ENCODE data around the gene RNF220.
"Not testable (repeated sequence)": the region's sequence is repeated elsewhere in the genome, so short reads cannot be mapped to it uniquely, and the experiment has no call there.

The RNF220 gene

GRCh38 chr1:44497422-44498170 lies 92.5 kb downstream of the RNF220 start:
- no peak for DNase-seq

DNA sequence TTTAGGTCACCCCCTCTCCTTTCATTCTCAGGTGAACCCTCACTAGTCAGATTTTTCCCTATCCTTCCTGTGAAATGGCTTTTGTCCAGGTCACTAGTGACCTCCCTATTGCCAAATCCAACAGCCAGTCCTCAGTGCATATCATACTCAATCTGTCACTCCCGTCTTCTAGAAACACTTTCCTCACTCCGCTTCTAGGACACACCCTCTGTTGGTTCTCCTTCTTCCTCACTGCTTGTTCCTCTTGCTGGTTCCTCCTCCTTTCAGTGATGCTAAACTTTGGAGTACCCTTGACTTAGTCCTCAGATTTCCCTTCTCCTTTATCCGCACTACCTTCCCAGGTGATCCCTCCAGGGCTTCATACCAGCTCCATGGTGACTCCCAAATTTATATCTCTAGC lies 94.3 kb downstream of the RNF220 start:
- DNase-seq = no peak

DNA sequence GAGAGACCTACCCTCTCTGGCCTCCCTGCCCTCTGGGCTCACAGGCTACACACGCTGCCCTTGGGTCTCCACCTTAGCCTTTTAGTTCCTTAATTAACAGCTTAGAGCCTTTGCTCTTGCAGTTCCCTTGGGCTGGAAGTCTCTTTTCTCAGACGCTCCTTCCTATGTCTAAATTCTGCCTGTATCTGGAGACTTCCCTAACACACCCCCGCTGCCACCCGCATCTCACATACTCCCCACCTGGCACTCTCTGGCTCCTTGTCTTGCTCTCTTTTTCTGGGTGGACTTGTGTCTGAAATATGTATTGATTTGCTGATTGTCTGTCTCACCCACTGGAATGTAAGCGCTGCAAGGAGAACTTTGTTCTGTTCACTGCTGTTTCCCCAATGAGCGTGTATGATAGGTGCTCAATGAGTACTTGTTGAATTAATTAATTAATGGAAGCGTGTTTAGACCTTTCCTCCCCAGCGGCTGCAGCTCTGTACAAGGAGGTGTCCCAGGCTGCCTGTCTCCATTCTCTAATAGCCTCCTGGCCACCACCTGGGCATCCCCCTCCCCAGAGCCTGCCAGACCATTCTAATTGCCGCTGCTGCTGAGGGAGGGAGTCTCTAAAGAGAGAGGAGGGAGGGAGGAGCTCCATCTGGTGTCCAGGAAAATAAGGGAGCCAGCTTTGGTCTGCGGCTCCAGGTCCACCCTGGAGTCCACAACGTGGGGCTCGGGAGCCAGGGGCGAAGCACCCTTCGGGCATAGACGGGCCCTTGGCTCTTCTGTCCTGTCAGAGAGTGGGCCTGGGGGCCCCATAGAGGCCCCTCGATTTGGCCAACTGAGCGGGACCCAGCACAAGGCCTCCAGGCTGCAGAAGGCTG lies 95.4 kb downstream of the RNF220 start:
- DNase-seq = no peak

GRCh38 chr1:44501047-44501890 lies 96.2 kb downstream of the RNF220 start:
- DNase-seq = no peak

DNA sequence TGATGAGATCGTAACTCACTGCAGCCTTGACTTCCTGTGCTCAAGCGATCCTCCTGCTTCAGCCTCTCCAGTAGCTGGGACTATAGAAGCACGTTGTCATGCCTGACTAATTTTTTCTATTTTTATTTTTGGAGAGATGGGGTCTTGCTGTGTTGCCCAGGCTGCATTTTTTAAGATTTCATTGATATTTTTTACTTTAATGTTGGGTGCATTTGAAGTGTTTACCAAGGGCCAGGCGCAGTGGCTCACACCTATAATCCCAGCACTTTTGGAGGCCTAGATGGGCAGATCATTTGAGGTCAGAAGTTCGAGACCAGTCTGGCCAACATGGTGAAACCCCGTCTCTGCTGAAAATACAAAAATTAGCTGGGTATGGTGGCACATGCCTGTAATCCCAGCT lies 97.8 kb downstream of the RNF220 start:
- DNase-seq = not testable (repeated sequence)

DNA sequence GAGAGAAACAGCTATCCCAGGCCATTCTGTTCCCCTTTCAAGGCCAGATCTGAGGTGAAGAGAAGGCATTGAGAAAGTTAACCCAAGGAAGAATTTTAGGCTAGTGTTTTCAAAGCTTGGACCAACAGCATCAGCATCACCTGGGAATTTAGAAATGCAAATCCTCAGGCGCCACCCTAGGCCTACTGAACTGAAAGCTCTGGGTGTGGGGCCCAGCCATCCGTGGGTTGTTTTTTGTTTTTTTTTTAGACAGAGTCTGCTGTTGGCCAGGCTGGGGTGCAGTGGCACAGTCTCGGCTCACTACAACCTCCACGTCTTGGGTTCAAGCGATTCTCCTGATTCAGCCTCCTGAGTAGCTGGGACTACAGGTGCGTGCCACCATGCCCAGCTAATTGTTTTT lies 98.6 kb downstream of the RNF220 start:
- no peak for DNase-seq

DNA sequence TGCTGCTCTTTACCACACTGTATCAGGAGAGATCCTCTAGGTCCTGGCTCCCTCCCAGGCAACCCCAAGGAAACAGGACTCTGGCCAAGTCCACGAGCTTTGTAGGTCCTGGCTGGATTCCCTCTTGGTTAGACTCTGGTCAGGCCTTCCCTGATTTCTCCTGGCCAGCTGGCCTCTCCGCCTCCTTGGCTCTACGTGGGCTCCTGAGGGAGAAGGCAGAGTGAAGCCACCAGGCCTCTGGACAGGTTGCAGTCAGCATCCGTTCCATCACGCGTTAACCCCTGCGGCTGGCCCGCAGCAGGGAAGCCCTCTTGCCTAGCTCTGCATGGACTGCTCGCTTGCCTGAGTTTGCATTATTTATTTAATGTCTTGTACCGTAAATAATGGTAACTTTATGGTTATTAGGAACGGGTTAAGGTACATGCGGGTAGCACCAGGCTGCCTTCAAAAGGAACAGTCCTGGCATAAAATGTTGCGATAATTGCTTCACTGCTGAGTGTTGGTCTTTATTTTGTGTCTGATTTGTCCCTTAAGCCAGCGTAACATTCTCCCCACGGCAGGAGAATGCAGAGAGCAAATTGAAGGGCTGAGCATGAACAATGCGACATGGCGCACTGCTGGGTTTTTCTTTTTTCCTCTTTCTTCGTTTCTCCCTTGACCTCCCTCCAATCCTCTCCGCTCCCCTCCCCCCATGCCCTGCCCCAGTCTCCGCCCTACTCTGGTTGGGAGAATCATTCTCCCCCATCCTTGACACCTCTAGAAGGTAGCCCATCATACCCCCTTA lies 100.3 kb downstream of the RNF220 start:
- DNase-seq = no peak

- no peak for DNase-seq
Measured at GRCh38 chr1:44507490-44508396, 102.7 kb downstream of the RNF220 start.

- no peak for DNase-seq
Measured at GRCh38 chr1:44508397-44508745, 103.3 kb downstream of the RNF220 start.

- no peak for DNase-seq
Measured at GRCh38 chr1:44511363-44511762, 106.3 kb downstream of the RNF220 start.

DNA sequence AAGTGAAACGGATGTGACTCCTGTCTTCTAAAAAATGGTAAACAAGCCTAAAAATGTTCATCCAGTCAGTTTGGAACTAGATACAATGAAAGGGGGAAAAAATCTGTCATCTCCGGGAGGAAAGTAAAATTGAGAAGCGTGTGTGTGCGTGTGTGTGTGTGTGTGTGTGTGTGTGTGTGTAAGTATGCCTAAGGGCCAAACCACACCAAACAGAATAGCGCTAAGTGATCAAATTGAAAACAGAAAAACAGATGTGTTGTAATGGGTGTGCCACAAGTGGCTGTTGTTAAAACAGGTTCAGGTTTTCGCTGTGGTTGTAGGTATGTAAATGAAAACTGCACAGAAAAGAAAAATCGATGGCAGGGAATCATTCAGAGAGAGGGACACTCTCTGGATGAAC lies 106.7 kb downstream of the RNF220 start:
- DNase-seq = no peak

DNA sequence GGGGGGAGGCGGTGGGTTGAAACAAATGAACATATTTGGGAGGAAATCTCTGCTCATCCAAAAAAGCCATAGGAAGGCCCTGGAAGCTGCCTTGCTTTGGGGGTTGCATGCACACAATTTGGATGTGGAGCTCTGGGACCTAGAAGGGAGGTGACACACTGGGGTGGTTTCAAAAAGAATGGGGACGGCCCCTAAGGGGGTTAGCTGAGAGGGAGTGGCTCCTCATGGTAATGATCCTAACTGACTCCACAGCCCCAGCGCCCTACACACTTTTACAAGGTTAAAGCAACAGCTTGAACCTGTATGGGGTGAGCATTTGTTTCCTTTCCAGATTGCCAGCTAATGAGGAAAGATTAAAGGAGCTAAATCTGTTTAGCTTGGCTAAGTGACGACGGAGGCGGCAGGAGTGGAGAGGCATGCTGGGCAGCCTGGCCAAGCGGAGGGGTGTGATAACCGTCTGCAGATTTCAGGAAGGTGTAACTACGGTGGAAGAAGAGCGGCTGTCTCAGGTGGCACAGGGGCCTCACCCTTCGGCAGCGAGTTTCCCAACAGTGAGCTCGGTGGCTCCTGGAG lies 107.3 kb downstream of the RNF220 start:
- no peak for DNase-seq

- DNase-seq = no peak
Measured at GRCh38 chr1:44513111-44513510, 108.1 kb downstream of the RNF220 start.

GRCh38 chr1:44514673-44515072 lies 109.6 kb downstream of the RNF220 start:
- DNase-seq = no peak

DNA sequence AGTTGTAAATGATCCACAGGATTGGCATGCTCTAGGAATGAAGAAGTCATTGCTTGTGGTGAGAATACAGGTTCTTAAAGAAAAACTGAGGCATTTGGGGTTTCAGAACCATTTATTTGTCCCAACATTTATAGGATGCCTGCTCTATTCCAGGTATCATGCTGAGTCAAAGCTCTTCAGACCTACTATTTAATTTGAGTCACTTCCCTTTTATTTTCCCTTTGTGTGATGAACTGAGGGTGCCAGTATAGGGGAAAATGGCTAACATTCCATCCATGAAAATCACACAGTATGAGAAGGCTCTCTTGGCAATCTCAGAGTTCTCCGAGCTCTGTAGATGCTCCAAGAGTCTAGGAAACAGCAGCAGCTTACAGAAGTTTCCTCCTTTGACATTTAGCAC lies 110.4 kb downstream of the RNF220 start:
- DNase-seq = no peak

- no peak for DNase-seq
Measured at GRCh38 chr1:44519035-44519676, 114.1 kb downstream of the RNF220 start.

GRCh38 chr1:44521378-44522080 lies 116.5 kb downstream of the RNF220 start:
- DNase-seq = no peak

GRCh38 chr1:44523593-44524591 lies 118.8 kb downstream of the RNF220 start:
- DNase-seq = no peak

Data from activated CD8-positive, alpha-beta memory T cell treated with anti-CD3 and anti-CD28 coated beads, Interleukin-2, amount 50 U/mL, for 4 hours (primary cell).